ENCODE results near the gene IFI16.
"Not testable (repeated sequence)": the region's sequence is repeated elsewhere in the genome, so short reads cannot be mapped to it uniquely, and the experiment has no call there.

Gene IFI16

GRCh38 chr1:159008744-159009188, 941 bp upstream of the IFI16 start:
- peak; percentile 20 to 53 (median 29) for DNase-seq

GRCh38 chr1:159009287-159009686, 420 bp upstream of the IFI16 start:
- peak in 1 of 3 donors; percentile 43 for DNase-seq

- DNase-seq: peak; percentile 25 to 71 (median 63)
Measured at GRCh38 chr1:159010391-159010790, 684 bp downstream of the IFI16 start.

- peak; percentile 43 to 66 (median 56) for DNase-seq
Measured at GRCh38 chr1:159011001-159011400, 1.3 kb downstream of the IFI16 start.

- DNase-seq: peak in 2 of 3 donors; percentile 13 to 33
Measured at GRCh38 chr1:159011751-159012150, 2.0 kb downstream of the IFI16 start.

GRCh38 chr1:159012495-159012894, 2.8 kb downstream of the IFI16 start:
- DNase-seq: peak; percentile 66 to 92 (median 73)

- peak; percentile 15 to 41 (median 20) for DNase-seq
Measured at GRCh38 chr1:159014003-159014571, 4.4 kb downstream of the IFI16 start.

GRCh38 chr1:159014851-159015250, 5.1 kb downstream of the IFI16 start:
- peak; percentile 38 to 58 (median 51) for DNase-seq

- peak; percentile 91 to 98 (median 96) for DNase-seq
Measured at GRCh38 chr1:159015440-159015909, 5.8 kb downstream of the IFI16 start.

GRCh38 chr1:159023723-159024122, 14.0 kb downstream of the IFI16 start:
- DNase-seq: no peak

- no peak for DNase-seq
Measured at GRCh38 chr1:159025043-159025442, 15.3 kb downstream of the IFI16 start.

GRCh38 chr1:159026841-159027240, 17.1 kb downstream of the IFI16 start:
- DNase-seq: not testable (repeated sequence)

GRCh38 chr1:159030311-159030710, 20.6 kb downstream of the IFI16 start:
- no peak for DNase-seq

GRCh38 chr1:159030877-159031447, 21.3 kb downstream of the IFI16 start:
- DNase-seq: no peak

GRCh38 chr1:159040206-159040605, 30.5 kb downstream of the IFI16 start:
- DNase-seq: no peak

GRCh38 chr1:159040893-159041724, 31.4 kb downstream of the IFI16 start:
- no peak for DNase-seq

GRCh38 chr1:159046486-159046885, 36.8 kb downstream of the IFI16 start:
- not testable (repeated sequence) for DNase-seq

- no peak for DNase-seq
Measured at GRCh38 chr1:159051436-159051835, 41.7 kb downstream of the IFI16 start.

GRCh38 chr1:159054427-159054826, 44.7 kb downstream of the IFI16 start:
- DNase-seq: no peak

- peak; percentile 17 to 39 (median 26) for DNase-seq
Measured at GRCh38 chr1:159055181-159055641, 45.5 kb downstream of the IFI16 start.

- DNase-seq: no peak
Measured at GRCh38 chr1:159056069-159056698, 46.5 kb downstream of the IFI16 start.

- DNase-seq: no peak
Measured at GRCh38 chr1:159058751-159059150, 49.0 kb downstream of the IFI16 start.

GRCh38 chr1:159065106-159065505, 55.4 kb downstream of the IFI16 start:
- no peak for DNase-seq
